Measurements from ENCODE around the gene NFIX. TPM values are rescaled to one million over a fixed set of nuclear protein-coding genes. Genes with fewer than 3 reads are reported as not detected.

The NFIX gene
- total and polyA plus RNA-seq, 9 of the 15 experiments (the other 6 are each of a cell fraction or from before 2014, with no cell fraction given): 0.28 to 26.8 (median 5.4) TPM

DNA sequence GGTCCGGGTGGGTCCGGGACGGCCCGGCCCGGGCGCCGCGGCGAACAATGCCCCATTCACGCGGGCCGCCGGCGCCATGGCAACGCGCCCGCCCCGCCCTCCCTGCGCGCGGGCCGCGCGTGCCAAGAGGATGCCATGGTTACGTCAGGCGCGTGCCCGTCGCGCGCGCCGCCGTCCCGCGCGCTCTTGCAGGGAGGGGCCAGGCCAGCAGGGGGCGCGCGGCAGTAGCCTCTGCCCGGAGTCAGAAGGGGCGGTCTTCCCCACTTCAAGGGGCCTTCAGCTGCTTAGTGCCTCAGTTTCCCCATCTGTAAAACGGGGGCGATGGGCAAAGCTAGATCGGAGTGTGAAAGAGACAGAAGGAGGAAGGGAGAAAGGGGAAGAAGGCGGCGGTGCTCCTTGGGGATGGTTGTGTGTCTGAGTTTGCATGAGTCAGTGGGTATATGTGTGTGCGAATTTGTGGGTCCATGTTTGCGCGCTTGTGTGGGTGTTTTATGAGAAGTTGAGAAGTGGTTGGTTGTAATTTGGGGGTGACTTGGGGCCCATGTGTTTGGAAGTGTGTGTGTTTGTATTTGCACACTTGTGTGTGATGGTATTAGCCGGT is 11.6 kb upstream of the NFIX start (continued):
- TF ChIP-seq, protein P1, sequence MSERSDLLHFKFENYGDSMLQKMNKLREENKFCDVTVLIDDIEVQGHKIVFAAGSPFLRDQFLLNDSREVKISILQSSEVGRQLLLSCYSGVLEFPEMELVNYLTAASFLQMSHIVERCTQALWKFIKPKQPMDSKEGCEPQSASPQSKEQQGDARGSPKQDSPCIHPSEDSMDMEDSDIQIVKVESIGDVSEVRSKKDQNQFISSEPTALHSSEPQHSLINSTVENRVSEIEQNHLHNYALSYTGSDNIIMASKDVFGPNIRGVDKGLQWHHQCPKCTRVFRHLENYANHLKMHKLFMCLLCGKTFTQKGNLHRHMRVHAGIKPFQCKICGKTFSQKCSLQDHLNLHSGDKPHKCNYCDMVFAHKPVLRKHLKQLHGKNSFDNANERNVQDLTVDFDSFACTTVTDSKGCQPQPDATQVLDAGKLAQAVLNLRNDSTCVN (CRISPR knock-in tag; IDR thresholded peaks at IDR 0.05): 0 out of 2 replicates have a peak, but pooled peaks have one; percentile 3
- TF ChIP-seq ZFX (CRISPR knock-in tag; IDR thresholded peaks at IDR 0.05): no peak
- TF ChIP-seq ZFP36 (IDR thresholded peaks at IDR 0.05; ENCODE audit: low read depth, low read length, partially characterized antibody): no peak
- no peak for TF ChIP-seq HMGN3 (IDR thresholded peaks at IDR 0.05; ENCODE audit: borderline replicate concordance, extremely low read depth, insufficient read length, low read depth, low read length)
- no peak for TF ChIP-seq FIP1L1 (IDR thresholded peaks at IDR 0.05; ENCODE audit: low read depth, low read length, poor library complexity, severe bottlenecking)
- TF ChIP-seq ZNF507 (tag; conservative IDR thresholded peaks at IDR 0.05): no peak
- peak; percentile 93 for TF ChIP-seq ZNF197 (CRISPR knock-in tag; IDR thresholded peaks at IDR 0.05; ENCODE audit: low read depth)
- no peak for TF ChIP-seq TOE1 (IDR thresholded peaks at IDR 0.05; ENCODE audit: borderline replicate concordance)
- TF ChIP-seq TOE1 (CRISPR knock-in tag; IDR thresholded peaks at IDR 0.05; ENCODE audit: borderline replicate concordance, low read depth): no peak
- TF ChIP-seq EP300 (IDR thresholded peaks at IDR 0.05; ENCODE audit: low read length): no peak
- TF ChIP-seq DPF2 (IDR thresholded peaks at IDR 0.05): peak; percentile 24; the same call in 1 of the 2 replicates
- TF ChIP-seq, protein P2, sequence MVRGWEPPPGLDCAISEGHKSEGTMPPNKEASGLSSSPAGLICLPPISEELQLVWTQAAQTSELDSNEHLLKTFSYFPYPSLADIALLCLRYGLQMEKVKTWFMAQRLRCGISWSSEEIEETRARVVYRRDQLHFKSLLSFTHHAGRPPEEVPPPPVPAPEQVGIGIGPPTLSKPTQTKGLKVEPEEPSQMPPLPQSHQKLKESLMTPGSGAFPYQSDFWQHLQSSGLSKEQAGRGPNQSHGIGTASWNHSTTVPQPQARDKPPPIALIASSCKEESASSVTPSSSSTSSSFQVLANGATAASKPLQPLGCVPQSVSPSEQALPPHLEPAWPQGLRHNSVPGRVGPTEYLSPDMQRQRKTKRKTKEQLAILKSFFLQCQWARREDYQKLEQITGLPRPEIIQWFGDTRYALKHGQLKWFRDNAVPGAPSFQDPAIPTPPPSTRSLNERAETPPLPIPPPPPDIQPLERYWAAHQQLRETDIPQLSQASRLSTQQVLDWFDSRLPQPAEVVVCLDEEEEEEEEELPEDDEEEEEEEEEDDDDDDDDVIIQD (CRISPR knock-in tag; IDR thresholded peaks at IDR 0.05): no peak
- TF ChIP-seq FOS (IDR thresholded peaks at IDR 0.05; ENCODE audit: extremely low read depth, insufficient read length): no peak
- TF ChIP-seq KLF16 (IDR thresholded peaks at IDR 0.05): no peak
- TF ChIP-seq U2AF2 (optimal IDR thresholded peaks at IDR 0.05; ENCODE audit: low read depth, low read length): no peak
- no peak for TF ChIP-seq ZNF780A (CRISPR knock-in tag; IDR thresholded peaks at IDR 0.05)
- TF ChIP-seq ZNF436 (CRISPR knock-in tag; IDR thresholded peaks at IDR 0.05): no peak
- TF ChIP-seq, protein P3, sequence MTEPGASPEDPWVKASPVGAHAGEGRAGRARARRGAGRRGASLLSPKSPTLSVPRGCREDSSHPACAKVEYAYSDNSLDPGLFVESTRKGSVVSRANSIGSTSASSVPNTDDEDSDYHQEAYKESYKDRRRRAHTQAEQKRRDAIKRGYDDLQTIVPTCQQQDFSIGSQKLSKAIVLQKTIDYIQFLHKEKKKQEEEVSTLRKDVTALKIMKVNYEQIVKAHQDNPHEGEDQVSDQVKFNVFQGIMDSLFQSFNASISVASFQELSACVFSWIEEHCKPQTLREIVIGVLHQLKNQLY (CRISPR knock-in tag; conservative IDR thresholded peaks at IDR 0.05): no peak; a peak in 1 of 4 replicates
- TF ChIP-seq ARHGAP35 (IDR thresholded peaks at IDR 0.05; ENCODE audit: partially characterized antibody): no peak
- TF ChIP-seq GABPA (tag; conservative IDR thresholded peaks at IDR 0.05; ENCODE audit: low read depth): no peak
- TF ChIP-seq BACH1 (tag; IDR thresholded peaks at IDR 0.05): 0 out of 2 replicates have a peak, but pooled peaks have one; percentile 42
- no peak for TF ChIP-seq MECOM (CRISPR knock-in tag; IDR thresholded peaks at IDR 0.05)
- TF ChIP-seq ETV5 (CRISPR knock-in tag; IDR thresholded peaks at IDR 0.05; ENCODE audit: low read depth): no peak
- TF ChIP-seq, protein P4, sequence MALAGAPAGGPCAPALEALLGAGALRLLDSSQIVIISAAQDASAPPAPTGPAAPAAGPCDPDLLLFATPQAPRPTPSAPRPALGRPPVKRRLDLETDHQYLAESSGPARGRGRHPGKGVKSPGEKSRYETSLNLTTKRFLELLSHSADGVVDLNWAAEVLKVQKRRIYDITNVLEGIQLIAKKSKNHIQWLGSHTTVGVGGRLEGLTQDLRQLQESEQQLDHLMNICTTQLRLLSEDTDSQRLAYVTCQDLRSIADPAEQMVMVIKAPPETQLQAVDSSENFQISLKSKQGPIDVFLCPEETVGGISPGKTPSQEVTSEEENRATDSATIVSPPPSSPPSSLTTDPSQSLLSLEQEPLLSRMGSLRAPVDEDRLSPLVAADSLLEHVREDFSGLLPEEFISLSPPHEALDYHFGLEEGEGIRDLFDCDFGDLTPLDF (CRISPR knock-in tag; IDR thresholded peaks at IDR 0.05): peak; percentile 64; the same call in 1 of the 2 replicates
